ENCODE results near the gene UROC1. TPM values are rescaled to one million over a fixed set of nuclear protein-coding genes. Genes with fewer than 3 reads are reported as not detected.

Gene UROC1
- total and polyA plus RNA-seq, 2 of the 13 experiments (the other 11 are each of a cell fraction or from before 2014, with no cell fraction given): 0.71 to 1.3 TPM

GRCh38 chr3:126468028-126468891, 49.3 kb downstream of the UROC1 start (continued):
- TF ChIP-seq GATAD2A (CRISPR knock-in tag; IDR thresholded peaks at IDR 0.05) (peak; percentile 40; the same call in 1 of the 2 replicates), NFE2 (CRISPR knock-in tag; IDR thresholded peaks at IDR 0.05) (no peak), ZNF558 (CRISPR knock-in tag; IDR thresholded peaks at IDR 0.05; ENCODE audit: borderline replicate concordance) (no peak), DZIP1 (CRISPR knock-in tag; IDR thresholded peaks at IDR 0.05) (no peak), SMAD9 (CRISPR knock-in tag; IDR thresholded peaks at IDR 0.05) (no peak), KAT2B (IDR thresholded peaks at IDR 0.05; ENCODE audit: borderline replicate concordance, low read depth, low read length) (no peak), MNT (IDR thresholded peaks at IDR 0.05) (0 out of 2 replicates have a peak, but pooled peaks have one; percentile 42), USF2 (IDR thresholded peaks at IDR 0.05; ENCODE audit: low read depth, low read length) (0 out of 2 replicates have a peak, but pooled peaks have one; percentile 46), USF2 (CRISPR knock-in tag; IDR thresholded peaks at IDR 0.05; ENCODE audit: borderline replicate concordance) (no peak), SNAPC4 (CRISPR knock-in tag; IDR thresholded peaks at IDR 0.05) (no peak), SMARCC2 (IDR thresholded peaks at IDR 0.05) (no peak), ZFP1 (CRISPR knock-in tag; IDR thresholded peaks at IDR 0.05) (no peak), MXI1 (IDR thresholded peaks at IDR 0.05; ENCODE audit: borderline replicate concordance, low read depth, low read length) (peak; percentile 53; the same call in 1 of the 3 replicates), MLXIP (CRISPR knock-in tag; IDR thresholded peaks at IDR 0.05; ENCODE audit: borderline replicate concordance) (no peak)
